Caki2 (cell line): ENCODE data around the gene CERT1. TPM values are rescaled to one million over a fixed set of nuclear protein-coding genes. Genes with fewer than 3 reads are reported as not detected.

ENCODE experiments used
- DNase-seq: peaks from one replicate; pipeline ENCODE4 v3.0.0-alpha.2; 2015; ENCODE audit warnings: low read depth
- in situ Hi-C: cut with HindIII; loops from 2 replicates; pipeline ENCODE4 v1.10.0; 2016; ENCODE audit warnings: low sequenced_read_pairs, low pct_unique_long_range_greater_than_20kb, mixed read lengths
- total RNA-seq: library from RNA; depleted of rRNA; stranded (reverse); fragments of >200 nt; shearing (Covaris generic); gene quantifications from 2 replicates; pipeline ENCODE4 v1.2.3, GENCODE V29; 2014; ENCODE audit warnings: low replicate concordance

CERT1 gene
- total RNA-seq, 1 experiment from 2014 or later: 11.0 TPM

DNA sequence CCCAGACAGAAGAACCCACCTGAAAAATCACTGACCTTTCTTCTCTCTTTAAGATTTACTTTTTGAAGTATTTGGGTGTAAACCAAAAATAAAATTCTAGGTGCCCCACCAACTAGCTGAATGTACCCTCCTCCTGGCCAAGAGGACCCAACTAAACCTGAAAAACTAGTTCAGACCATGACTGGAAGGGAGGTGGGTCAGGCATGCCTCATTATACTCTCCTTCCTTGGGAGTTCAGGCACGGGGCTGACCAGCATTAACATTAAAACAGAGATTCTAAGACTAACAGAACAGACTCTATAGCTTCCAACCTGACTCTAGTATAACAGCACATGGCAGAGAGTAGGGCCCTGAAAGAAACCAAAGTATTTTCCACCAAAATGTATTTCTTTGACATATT is 61.4 kb downstream of the CERT1 start:
- in situ Hi-C loops: no loop called here

DNA sequence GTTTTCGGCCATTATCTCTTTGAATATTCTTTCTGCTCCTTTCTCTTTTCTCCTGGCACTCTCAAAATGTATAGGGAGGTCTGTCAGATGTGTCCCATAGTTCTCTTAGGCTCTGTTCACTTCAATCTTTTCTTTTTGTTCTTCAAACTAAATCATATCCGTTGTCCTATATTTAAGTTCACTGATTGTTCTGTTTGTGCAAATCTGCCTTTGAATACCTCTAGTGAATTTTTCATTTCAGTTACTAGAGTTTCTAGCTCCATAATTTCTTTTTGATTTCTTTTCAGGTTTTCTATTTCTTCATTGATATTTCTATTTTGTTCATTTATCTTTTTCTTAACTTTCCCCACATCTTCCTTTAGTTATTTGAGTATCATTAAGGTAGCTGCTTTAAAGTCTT is 65.4 kb downstream of the CERT1 start:
- DNase-seq: peak; percentile 2
- in situ Hi-C loops: no loop called here

More for the DNA sequence above, 61.4 kb downstream of the CERT1 start:
- DNase-seq: no peak

- in situ Hi-C loops: no loop called here
- no peak for DNase-seq
Observed at GRCh38 chr5:75441560-75441959, 69.9 kb downstream of the CERT1 start.

GRCh38 chr5:75439276-75439675 is 72.2 kb downstream of the CERT1 start:
- in situ Hi-C loops: no loop called here

GRCh38 chr5:75438722-75439121 is 72.7 kb downstream of the CERT1 start:
- in situ Hi-C loops: no loop called here
- no peak for DNase-seq

More at GRCh38 chr5:75439276-75439675, 72.2 kb downstream of the CERT1 start:
- no peak for DNase-seq

DNA sequence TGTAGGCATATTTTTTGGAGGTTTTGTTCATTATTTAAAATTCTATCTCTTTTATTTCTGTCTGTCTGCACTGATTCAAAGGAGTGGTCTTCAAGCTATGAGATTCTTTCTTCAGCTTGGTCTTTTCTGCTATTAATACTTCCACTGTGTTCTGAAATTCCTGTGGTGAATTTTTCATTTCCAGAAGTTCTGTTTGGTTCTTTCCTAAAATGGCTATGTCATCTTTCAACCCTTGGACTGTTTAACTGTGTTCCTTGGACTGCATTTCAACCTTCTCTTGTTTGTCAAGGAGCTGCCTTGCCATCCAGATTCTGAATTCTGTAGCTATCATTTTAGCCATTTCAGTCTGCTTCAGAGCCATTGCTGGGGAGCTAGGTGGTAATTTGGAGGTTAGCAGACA is 76.3 kb downstream of the CERT1 start:
- in situ Hi-C loops: no loop called here
- no peak for DNase-seq

GRCh38 chr5:75433814-75434506 is 77.5 kb downstream of the CERT1 start:
- DNase-seq: no peak
- in situ Hi-C loops: no loop called here

DNA sequence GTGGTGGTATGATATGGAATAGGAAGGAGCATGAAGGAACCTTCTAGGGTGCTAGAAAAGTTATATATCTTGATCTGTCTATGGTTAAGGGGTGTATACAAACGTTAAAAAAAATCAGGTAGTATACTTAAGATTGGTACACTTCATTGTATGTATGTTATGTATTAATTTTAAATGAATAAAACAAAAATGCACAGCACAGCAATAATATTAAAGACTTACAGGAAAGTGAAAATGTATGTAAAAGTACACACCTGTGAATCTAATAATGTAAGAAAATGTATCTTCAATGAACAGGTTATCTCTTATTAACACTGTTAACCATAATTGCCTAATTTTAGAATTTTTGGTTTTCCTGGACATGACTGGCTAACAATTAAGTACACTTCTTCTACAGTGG is 97.2 kb downstream of the CERT1 start:
- in situ Hi-C loops: no loop called here
- no peak for DNase-seq

DNA sequence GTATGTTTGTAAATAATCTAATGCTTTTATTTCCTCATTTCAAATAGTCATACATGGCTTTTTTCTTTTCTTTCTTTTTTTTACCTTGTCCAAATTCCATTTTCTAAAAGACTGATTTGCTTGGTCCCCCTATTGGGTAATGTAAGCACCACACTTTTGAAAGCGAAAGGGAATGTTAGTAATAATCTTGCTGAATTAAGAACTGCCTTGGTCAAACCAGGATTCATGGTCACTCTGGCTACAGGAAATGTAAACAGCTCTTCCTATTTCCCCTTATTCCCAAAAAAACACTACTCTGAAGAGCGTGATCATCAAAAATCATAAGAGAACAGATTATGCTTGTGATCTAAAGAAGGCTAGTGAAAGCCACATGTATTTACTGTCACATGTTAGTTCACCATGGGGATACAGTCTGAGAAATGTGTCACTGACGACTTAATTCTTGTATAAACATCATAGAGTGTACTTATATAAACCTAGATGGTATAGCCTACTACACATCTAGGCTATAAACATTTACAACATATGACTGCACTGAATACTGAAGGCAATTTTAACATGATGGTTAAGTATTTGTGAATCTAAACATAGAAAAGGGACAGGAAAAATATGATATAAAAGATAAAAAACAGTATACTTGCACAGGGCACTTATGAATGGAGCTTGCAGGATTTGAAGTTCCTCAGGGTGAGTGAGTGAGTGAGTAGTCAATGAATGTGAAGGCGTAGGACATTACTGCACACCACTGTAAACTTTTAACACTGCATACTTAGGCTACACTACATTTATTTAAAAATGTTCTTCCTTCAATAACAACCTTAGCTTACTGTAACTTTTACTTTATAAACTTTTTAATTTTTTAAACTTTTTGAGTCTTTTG is 99.1 kb downstream of the CERT1 start:
- in situ Hi-C loops: no loop called here
- peak; percentile 26 for DNase-seq

GRCh38 chr5:75405296-75405695 is 106.1 kb downstream of the CERT1 start:
- in situ Hi-C loops: no loop called here
- DNase-seq: peak; percentile 27

- DNase-seq: no peak
- in situ Hi-C loops: no loop called here
Observed at GRCh38 chr5:75395277-75395676, 116.2 kb downstream of the CERT1 start.

GRCh38 chr5:75389430-75389829 is 122.0 kb downstream of the CERT1 start:
- in situ Hi-C loops: no loop called here
- no peak for DNase-seq

- in situ Hi-C loops: no loop called here
Observed at GRCh38 chr5:75387806-75388205, 123.6 kb downstream of the CERT1 start.

GRCh38 chr5:75384218-75384617 is 127.2 kb downstream of the CERT1 start:
- in situ Hi-C loops: no loop called here
- no peak for DNase-seq

More at GRCh38 chr5:75387806-75388205, 123.6 kb downstream of the CERT1 start:
- no peak for DNase-seq

- in situ Hi-C loops: no loop called here
- DNase-seq: no peak
Observed at GRCh38 chr5:75381456-75381855, 130.0 kb downstream of the CERT1 start.

- no peak for DNase-seq
- in situ Hi-C loops: no loop called here
Observed at GRCh38 chr5:75380099-75380498, 131.3 kb downstream of the CERT1 start.

GRCh38 chr5:75375414-75375813 is 136.0 kb downstream of the CERT1 start:
- in situ Hi-C loops: no loop called here
- no peak for DNase-seq

DNA sequence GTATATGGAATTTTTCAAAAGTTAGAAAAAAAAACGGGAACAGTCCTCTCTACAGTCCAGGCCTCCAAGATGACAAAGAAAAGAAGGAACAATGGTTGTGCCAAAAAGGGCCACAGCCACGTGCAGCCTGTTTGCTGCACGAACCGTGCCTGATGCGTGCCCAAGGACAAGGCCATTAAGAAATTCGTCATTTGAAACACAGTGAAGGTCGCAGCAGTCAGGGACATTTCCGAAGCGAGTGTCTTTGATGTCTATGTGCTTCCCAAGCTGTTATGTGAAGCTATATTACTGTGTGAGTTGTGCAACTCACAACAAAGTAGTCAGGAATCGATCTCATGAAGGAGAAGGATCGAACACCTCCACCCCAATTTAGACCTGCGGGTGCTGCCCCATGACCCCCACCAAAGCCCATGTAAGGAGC is 137.0 kb downstream of the CERT1 start:
- no peak for DNase-seq

DNA sequence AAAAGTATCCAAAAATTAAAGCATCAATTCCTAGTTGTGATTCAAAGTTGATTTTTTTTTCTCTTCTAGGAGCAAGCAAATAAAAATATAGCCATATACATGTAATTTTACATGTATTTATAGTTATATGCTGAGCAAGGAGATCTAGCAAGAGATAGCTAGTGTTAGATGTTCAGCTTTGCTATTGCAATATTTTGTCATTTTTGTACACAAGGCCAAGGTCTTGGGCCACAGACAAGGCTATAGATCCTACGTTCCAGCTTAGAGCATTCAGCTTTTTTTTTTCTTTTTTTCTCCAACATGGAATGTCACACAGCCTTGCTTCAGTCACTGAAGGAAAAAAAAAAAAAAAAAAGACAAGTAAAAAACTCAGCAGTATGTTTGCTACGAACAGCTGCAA is 137.6 kb downstream of the CERT1 start:
- in situ Hi-C loops: no loop called here

More for the DNA sequence above, 137.0 kb downstream of the CERT1 start:
- in situ Hi-C loops: no loop called here

More for the DNA sequence above, 137.6 kb downstream of the CERT1 start:
- DNase-seq: no peak
